CD4-positive, alpha-beta memory T cell (primary cell): ENCODE results near the gene HSPA12A. TPM values are rescaled to one million over a fixed set of nuclear protein-coding genes. Genes with fewer than 3 reads are reported as not detected.

Experiments used
- CTCF ChIA-PET: fragments of 350-600 bp; sonication (Branson Sonifier 250); formaldehyde crosslinking; loops from one replicate; lab custom pipeline; 2021; ENCODE audit warnings: inconsistent platforms; ENCODE audit not compliant: partially characterized antibody; lab: Charles Lee
- POLR2A ChIA-PET: fragments of 350-600 bp; sonication (Branson Sonifier 250); formaldehyde crosslinking; loops from one replicate; lab custom pipeline; 2021; ENCODE audit not compliant: partially characterized antibody; lab: Charles Lee
- DNase-seq, 5 donors: peaks; one replicate each; pipeline versions ENCODE4 v3.0.0 to v3.0.0-alpha.2; 2020 to 2022; ENCODE audit warnings: mixed read lengths in 1 of 5
- H3K27ac ChIP-seq: one replicate; pipeline ENCODE4 v1.7.0; 2013; ENCODE audit warnings: low read depth, low read length
- H3K27me3 ChIP-seq: 2 replicates; pipeline ENCODE4 v1.7.0; 2013; ENCODE audit warnings: mild to moderate bottlenecking, low read length, moderate library complexity; ENCODE audit not compliant: insufficient read depth
- H3K36me3 ChIP-seq: 2 replicates; pipeline ENCODE4 v1.7.0; 2013; ENCODE audit warnings: mild to moderate bottlenecking, low read length, moderate library complexity; ENCODE audit not compliant: insufficient read depth
- H3K4me1 ChIP-seq: 2 replicates; pipeline ENCODE4 v1.7.0; 2013; ENCODE audit warnings: mild to moderate bottlenecking, low read length, moderate library complexity; ENCODE audit not compliant: insufficient read depth
- H3K4me3 ChIP-seq, 2 donors: one replicate each; pipeline ENCODE4 v1.7.0; 2013; ENCODE audit warnings: low read length in 2 of 2, mild to moderate bottlenecking in 1 of 2
- H3K9me3 ChIP-seq, 2 donors: one replicate each; pipeline ENCODE4 v1.7.0; 2013; ENCODE audit warnings: low read length in 2 of 2, control low read depth in 1 of 2; ENCODE audit not compliant: control insufficient read depth in 1 of 2
- H3K27ac Mint-ChIP-seq, 7 donors: one replicate each; pipeline ENCODE4 v1.8.0; 2020 to 2021; ENCODE audit warnings: mixed read lengths in 7 of 7, mild to moderate bottlenecking in 6 of 7, inconsistent platforms in 3 of 7, moderate library complexity in 3 of 7
- H3K27me3 Mint-ChIP-seq, 2 donors: one replicate each; pipeline ENCODE4 v1.8.0; 2020 to 2021; ENCODE audit warnings: mixed read lengths in 2 of 2
- H3K36me3 Mint-ChIP-seq, 2 donors: one replicate each; pipeline ENCODE4 v1.8.0; 2020 to 2021; ENCODE audit warnings: mixed read lengths in 2 of 2, inconsistent platforms in 1 of 2, mild to moderate bottlenecking in 1 of 2
- H3K4me1 Mint-ChIP-seq, 4 donors: one replicate each; pipeline ENCODE4 v1.8.0; 2020 to 2021; ENCODE audit warnings: mixed read lengths in 4 of 4, mild to moderate bottlenecking in 1 of 4
- H3K4me3 Mint-ChIP-seq, 8 donors: one replicate each; pipeline ENCODE4 v1.8.0; 2020 to 2021; ENCODE audit warnings: mixed read lengths in 8 of 8, mild to moderate bottlenecking in 7 of 8, moderate library complexity in 6 of 8, inconsistent platforms in 3 of 8
- H3K9me3 Mint-ChIP-seq, 8 donors: one replicate each; pipeline ENCODE4 v1.8.0; 2020 to 2021; ENCODE audit warnings: mixed read lengths in 8 of 8, mild to moderate bottlenecking in 5 of 8, inconsistent platforms in 3 of 8, moderate library complexity in 1 of 8
- intact Hi-C: fragments of 100-400 bp; cut with micrococcal nuclease; formaldehyde crosslinking; loops from one replicate; pipeline ENCODE4 v1.15.1; 2023
- polyA plus RNA-seq, 2 donors: library from polyadenylated mRNA; unstranded; fragments of 300-500 nt; fragmentation: Illumina TruSeq; gene quantifications; one replicate each; pipeline ENCODE4 v1.2.3, GENCODE V29; 2021
- total RNA-seq, 2 experiments: library from RNA; stranded (reverse); gene quantifications; one replicate each; pipeline ENCODE4 v1.2.3, GENCODE V29; 2021

Gene HSPA12A
- total and polyA plus RNA-seq, 4 experiments from 2014 or later, result 0.14 to 0.64 (median 0.36) TPM; not detected in 1

GRCh38 chr10:116692225-116692624 is 50.1 kb downstream of the HSPA12A start:
- Mint-ChIP-seq H3K27me3 (peaks cover 11 to 33% of the 10 kb centered on the region in 2 donors), H3K27ac (no peak overlapping the region), H3K4me3 (no peak overlapping the region), H3K4me1 (no peaks in the 10 kb centered on the region), H3K9me3 (peaks cover 0 to 2% (median 0%) of the 10 kb centered on the region in 8 donors), H3K36me3 (no peaks in the 10 kb centered on the region)
- CTCF ChIA-PET, result interaction anchor here (1.4 to 2.3 kb wide), 3 partner anchors 10 to 482 kb away, joined by 3 to 9 read pairs (median 6); no protein-coding TSS in a partner anchor
- no peaks in the 10 kb centered on the region for H3K9me3 ChIP-seq
- no peak overlapping the region for H3K27ac ChIP-seq
- intact Hi-C loops, result no loop called here
- POLR2A ChIA-PET, result no interaction called here
- no peaks in the 10 kb centered on the region for H3K36me3 ChIP-seq
- no peaks in the 10 kb centered on the region for H3K4me1 ChIP-seq
- no peak for DNase-seq
- no peaks in the 10 kb centered on the region for H3K27me3 ChIP-seq
- no peak overlapping the region for H3K4me3 ChIP-seq

- intact Hi-C loops, result no loop called here
- peaks cover 11 to 29% of the 10 kb centered on the region in 2 donors for H3K27me3 Mint-ChIP-seq
- no peak for DNase-seq
Measured at GRCh38 chr10:116691635-116692034, 50.7 kb downstream of the HSPA12A start.

GRCh38 chr10:116690356-116691322 is 51.7 kb downstream of the HSPA12A start:
- ChIA-PET CTCF (interaction anchor here (1.1 to 2.3 kb wide), 5 partner anchors 76 to 484 kb away, joined by 3 to 6 read pairs (median 3); no protein-coding TSS in a partner anchor), POLR2A (no interaction called here)
- Histone ChIP-seq H3K4me1 (no peaks in the 10 kb centered on the region), H3K27ac (no peak overlapping the region), H3K27me3 (no peaks in the 10 kb centered on the region), H3K36me3 (no peaks in the 10 kb centered on the region), H3K4me3 (no peak overlapping the region), H3K9me3 (no peaks in the 10 kb centered on the region)
- intact Hi-C loops, result no loop called here
- Mint-ChIP-seq H3K27me3 (peaks cover 10 to 27% of the 10 kb centered on the region in 2 donors), H3K4me1 (no peaks in the 10 kb centered on the region), H3K36me3 (no peaks in the 10 kb centered on the region), H3K9me3 (no peaks in the 10 kb centered on the region), H3K4me3 (no peak overlapping the region), H3K27ac (no peak overlapping the region)
- no peak for DNase-seq

More at GRCh38 chr10:116691635-116692034, 50.7 kb downstream of the HSPA12A start:
- H3K9me3 ChIP-seq, result no peaks in the 10 kb centered on the region
- Mint-ChIP-seq H3K9me3 (peaks cover 0 to 2% (median 0%) of the 10 kb centered on the region in 8 donors), H3K4me1 (no peaks in the 10 kb centered on the region), H3K36me3 (no peaks in the 10 kb centered on the region), H3K27ac (no peak overlapping the region), H3K4me3 (no peak overlapping the region)
- H3K36me3 ChIP-seq, result no peaks in the 10 kb centered on the region
- H3K27me3 ChIP-seq, result no peaks in the 10 kb centered on the region
- H3K27ac ChIP-seq, result no peak overlapping the region
- POLR2A ChIA-PET, result no interaction called here
- CTCF ChIA-PET, result interaction anchor here (1.4 to 2.3 kb wide), 4 partner anchors 10 to 483 kb away, joined by 3 to 9 read pairs (median 5); no protein-coding TSS in a partner anchor
- H3K4me1 ChIP-seq, result no peaks in the 10 kb centered on the region
- no peak overlapping the region for H3K4me3 ChIP-seq

- H3K36me3 Mint-ChIP-seq, result no peaks in the 10 kb centered on the region
- Histone ChIP-seq H3K9me3 (no peaks in the 10 kb centered on the region), H3K27me3 (no peaks in the 10 kb centered on the region), H3K4me3 (no peak overlapping the region), H3K36me3 (no peaks in the 10 kb centered on the region), H3K4me1 (no peaks in the 10 kb centered on the region), H3K27ac (no peak overlapping the region)
- H3K4me1 Mint-ChIP-seq, result no peaks in the 10 kb centered on the region
- intact Hi-C loops, result no loop called here
- ChIA-PET CTCF (no interaction called here), POLR2A (no interaction called here)
- no peaks in the 10 kb centered on the region for H3K9me3 Mint-ChIP-seq
- no peak overlapping the region for H3K4me3 Mint-ChIP-seq
- H3K27ac Mint-ChIP-seq, result no peak overlapping the region
- peaks cover 7 to 26% of the 10 kb centered on the region in 2 donors for H3K27me3 Mint-ChIP-seq
- no peak for DNase-seq
Measured at GRCh38 chr10:116689744-116690143, 52.6 kb downstream of the HSPA12A start.

- Mint-ChIP-seq H3K27me3 (peaks cover 5 to 26% of the 10 kb centered on the region in 2 donors), H3K27ac (no peak overlapping the region), H3K36me3 (no peaks in the 10 kb centered on the region), H3K4me3 (no peak overlapping the region), H3K4me1 (no peaks in the 10 kb centered on the region), H3K9me3 (no peaks in the 10 kb centered on the region)
- H3K36me3 ChIP-seq, result no peaks in the 10 kb centered on the region
- no peaks in the 10 kb centered on the region for H3K27me3 ChIP-seq
- H3K27ac ChIP-seq, result no peak overlapping the region
- ChIA-PET CTCF (interaction anchor here (10.2 kb wide), 1 partner anchor 99 kb away, joined by 118 read pairs; no protein-coding TSS in a partner anchor), POLR2A (no interaction called here)
- intact Hi-C loops, result no loop called here
- no peak overlapping the region for H3K4me3 ChIP-seq
- no peaks in the 10 kb centered on the region for H3K4me1 ChIP-seq
- DNase-seq, result no peak
- H3K9me3 ChIP-seq, result no peaks in the 10 kb centered on the region
Measured at GRCh38 chr10:116688741-116689495, 53.4 kb downstream of the HSPA12A start.

GRCh38 chr10:116688241-116688711 is 54.1 kb downstream of the HSPA12A start:
- no peak overlapping the region for H3K4me3 ChIP-seq
- no peak for DNase-seq
- ChIA-PET POLR2A (no interaction called here), CTCF (interaction anchor here (10.2 kb wide), 1 partner anchor 100 kb away, joined by 118 read pairs; no protein-coding TSS in a partner anchor)
- no peaks in the 10 kb centered on the region for H3K9me3 ChIP-seq
- no peaks in the 10 kb centered on the region for H3K9me3 Mint-ChIP-seq
- no peak overlapping the region for H3K4me3 Mint-ChIP-seq
- H3K4me1 ChIP-seq, result no peaks in the 10 kb centered on the region
- H3K36me3 ChIP-seq, result no peaks in the 10 kb centered on the region
- H3K27me3 Mint-ChIP-seq, result peaks cover 5 to 25% of the 10 kb centered on the region in 2 donors
- peak overlapping the region in 1 of 7 donors; percentile 77 for H3K27ac Mint-ChIP-seq
- intact Hi-C loops, result no loop called here
- no peaks in the 10 kb centered on the region for H3K36me3 Mint-ChIP-seq
- H3K27ac ChIP-seq, result no peak overlapping the region
- no peaks in the 10 kb centered on the region for H3K27me3 ChIP-seq
- no peaks in the 10 kb centered on the region for H3K4me1 Mint-ChIP-seq
